Measurements from ENCODE around the gene ANXA6.

GRCh38 chr5:151196556-151197290 is 39.1 kb upstream of the ANXA6 start:
- TF ChIP-seq CTCF (optimal IDR thresholded peaks at IDR 0.05 in 1 of 3, IDR thresholded peaks at IDR 0.05 in 1 of 3, conservative IDR thresholded peaks at IDR 0.05 in 1 of 3; ENCODE audit: extremely low read depth in 1 of 3, insufficient read depth in 2 of 3, low read length in 3 of 3), result no peak
- no peak for TF ChIP-seq EZH2 (IDR thresholded peaks at IDR 0.05; ENCODE audit: low read length)
